Muscle layer of colon (tissue), 2 donors: ENCODE data around the gene P2RX7.

Experiments
- H3K27ac ChIP-seq: one replicate; pipeline ENCODE4 v1.7.0; 2013; ENCODE audit warnings: low read depth, mild to moderate bottlenecking, low read length, moderate library complexity
- H3K27me3 ChIP-seq, 2 donors: one replicate each; pipeline ENCODE4 v1.7.0; 2013; ENCODE audit warnings: low read length in 2 of 2, mild to moderate bottlenecking in 2 of 2; ENCODE audit not compliant: insufficient read depth in 2 of 2, control insufficient read depth in 1 of 2
- H3K36me3 ChIP-seq: one replicate; pipeline ENCODE4 v1.7.0; 2013; ENCODE audit warnings: mild to moderate bottlenecking, low read length; ENCODE audit not compliant: insufficient read depth
- H3K4me1 ChIP-seq: one replicate; pipeline ENCODE4 v1.7.0; 2013; ENCODE audit warnings: mild to moderate bottlenecking, low read length; ENCODE audit not compliant: insufficient read depth
- H3K4me3 ChIP-seq, 2 donors: one replicate each; pipeline ENCODE4 v1.7.0; 2013; ENCODE audit warnings: low read length in 2 of 2, low read depth in 1 of 2, mild to moderate bottlenecking in 1 of 2, moderate library complexity in 1 of 2
- H3K9ac ChIP-seq: one replicate; pipeline ENCODE4 v1.7.0; 2013; ENCODE audit warnings: low read length
- H3K9me3 ChIP-seq: one replicate; pipeline ENCODE4 v1.7.0; 2013; ENCODE audit warnings: mild to moderate bottlenecking, low read length
- donor health status: abdominal sarcoma.
- donor health status: Adenocarcinoma of cecum.

The P2RX7 gene

DNA sequence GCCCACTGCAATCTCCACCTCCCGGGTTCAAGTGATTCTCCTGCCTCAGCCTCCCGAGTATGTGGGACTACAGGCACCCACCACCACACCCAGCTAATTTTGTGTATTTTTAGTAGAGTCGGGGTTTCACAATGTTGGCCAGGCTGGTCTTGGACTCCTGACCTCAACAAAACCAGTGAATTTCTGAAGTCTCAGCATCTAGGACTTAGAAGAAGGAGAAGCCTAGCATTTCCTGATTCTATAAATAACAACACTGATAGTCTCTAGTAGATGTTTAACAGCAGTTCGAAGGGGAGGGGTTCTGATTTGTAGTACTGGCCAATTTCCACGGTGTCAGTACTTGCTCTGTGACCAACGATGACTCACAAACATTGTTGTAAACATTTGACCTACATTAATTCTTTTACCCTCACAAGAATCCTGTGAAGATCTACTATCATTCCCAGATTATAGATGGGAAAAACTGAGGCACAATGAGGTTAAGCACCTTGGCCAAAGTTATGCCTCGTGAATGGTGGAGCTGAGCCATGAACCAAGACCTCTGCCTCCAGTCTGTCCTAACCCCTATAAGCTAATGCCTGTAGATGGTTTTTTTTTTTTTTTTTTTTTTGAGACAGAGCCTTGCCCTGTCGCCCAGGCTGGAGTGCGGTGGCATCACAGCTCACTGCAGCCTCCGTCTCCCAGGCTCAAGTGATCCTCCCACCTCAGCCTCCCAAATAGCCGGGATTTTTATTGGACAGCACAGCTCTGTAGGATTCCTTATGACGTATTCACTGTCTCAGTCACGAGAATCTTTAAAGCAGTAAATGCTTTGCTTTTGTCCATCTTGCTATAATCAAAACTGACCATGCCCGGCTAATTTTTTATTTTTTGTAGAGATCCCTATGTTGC is 82.4 kb downstream of the P2RX7 start:
- H3K27me3 ChIP-seq = no peaks in the 10 kb centered on the region
- H3K9me3 ChIP-seq = no peaks in the 10 kb centered on the region
- no peaks in the 10 kb centered on the region for H3K4me1 ChIP-seq
- H3K27ac ChIP-seq = no peak overlapping the region
- no peak overlapping the region for H3K4me3 ChIP-seq
- no peak overlapping the region for H3K9ac ChIP-seq
- H3K36me3 ChIP-seq = no peaks in the 10 kb centered on the region

DNA sequence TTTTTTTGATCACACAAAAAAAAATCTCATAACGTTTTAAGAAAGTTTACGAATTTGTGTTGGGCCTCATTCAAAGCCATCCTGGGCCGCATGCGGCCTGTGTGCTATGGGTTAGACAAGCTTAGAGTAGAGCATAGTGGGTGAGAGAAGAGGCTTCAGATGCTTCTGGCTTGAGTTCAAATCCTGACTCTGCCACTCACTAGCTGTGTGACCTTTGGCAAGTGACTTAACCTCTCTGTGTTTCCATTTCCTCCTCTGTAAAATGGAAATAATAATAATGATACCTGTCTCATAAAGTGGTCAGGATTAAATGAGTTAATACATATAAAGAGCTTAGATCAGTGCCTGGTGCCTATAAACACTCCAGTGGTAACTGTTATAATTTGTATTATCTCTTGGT is 83.4 kb downstream of the P2RX7 start:
- Histone ChIP-seq H3K36me3 (no peaks in the 10 kb centered on the region), H3K27me3 (no peaks in the 10 kb centered on the region), H3K9ac (no peak overlapping the region)

DNA sequence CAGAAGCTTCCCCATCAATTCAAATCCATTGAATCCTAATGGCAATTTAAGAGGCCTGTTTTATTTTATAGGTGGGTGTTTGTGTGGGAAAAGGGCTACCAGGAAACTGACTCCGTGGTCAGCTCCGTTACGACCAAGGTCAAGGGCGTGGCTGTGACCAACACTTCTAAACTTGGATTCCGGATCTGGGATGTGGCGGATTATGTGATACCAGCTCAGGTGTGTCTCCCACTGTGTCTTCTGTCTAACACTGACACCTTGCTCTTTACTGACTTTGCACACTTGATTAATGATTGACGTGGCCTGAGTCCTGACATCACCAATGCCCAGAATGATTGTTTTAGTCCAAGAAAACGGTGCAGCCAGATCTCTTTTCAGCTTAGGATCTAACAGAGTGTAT is 84.4 kb downstream of the P2RX7 start:
- Histone ChIP-seq H3K9me3 (no peaks in the 10 kb centered on the region), H3K4me3 (no peak overlapping the region), H3K27me3 (no peaks in the 10 kb centered on the region), H3K4me1 (no peaks in the 10 kb centered on the region), H3K9ac (no peak overlapping the region), H3K27ac (no peak overlapping the region), H3K36me3 (no peaks in the 10 kb centered on the region)

More for the DNA sequence above, 83.4 kb downstream of the P2RX7 start:
- H3K4me1 ChIP-seq = no peaks in the 10 kb centered on the region
- H3K9me3 ChIP-seq = no peaks in the 10 kb centered on the region
- H3K4me3 ChIP-seq = no peak overlapping the region
- H3K27ac ChIP-seq = no peak overlapping the region

DNA sequence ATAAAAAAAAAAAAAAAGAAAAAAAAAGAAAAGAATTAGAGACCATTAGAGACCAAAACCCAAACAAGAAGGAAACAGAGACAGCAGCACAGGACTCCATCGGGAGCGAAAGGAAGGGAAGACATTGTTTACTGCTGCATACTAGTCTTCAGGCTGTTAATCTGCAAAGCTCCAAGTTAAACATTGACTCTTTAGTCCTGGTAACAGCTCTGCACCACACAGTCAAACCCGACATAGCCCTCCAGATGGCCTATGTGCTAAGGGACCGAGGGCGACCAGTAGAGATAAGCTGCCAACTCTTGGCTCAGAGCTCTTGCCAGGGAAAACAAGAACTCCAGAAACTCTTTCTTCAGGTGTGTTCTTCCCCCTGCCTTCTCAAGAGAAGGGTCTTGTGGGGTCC is 85.1 kb downstream of the P2RX7 start:
- no peak overlapping the region for H3K9ac ChIP-seq
- H3K9me3 ChIP-seq = no peaks in the 10 kb centered on the region
- H3K4me1 ChIP-seq = no peaks in the 10 kb centered on the region
- no peak overlapping the region for H3K4me3 ChIP-seq
- no peak overlapping the region for H3K27ac ChIP-seq
- H3K36me3 ChIP-seq = no peaks in the 10 kb centered on the region
- no peaks in the 10 kb centered on the region for H3K27me3 ChIP-seq

DNA sequence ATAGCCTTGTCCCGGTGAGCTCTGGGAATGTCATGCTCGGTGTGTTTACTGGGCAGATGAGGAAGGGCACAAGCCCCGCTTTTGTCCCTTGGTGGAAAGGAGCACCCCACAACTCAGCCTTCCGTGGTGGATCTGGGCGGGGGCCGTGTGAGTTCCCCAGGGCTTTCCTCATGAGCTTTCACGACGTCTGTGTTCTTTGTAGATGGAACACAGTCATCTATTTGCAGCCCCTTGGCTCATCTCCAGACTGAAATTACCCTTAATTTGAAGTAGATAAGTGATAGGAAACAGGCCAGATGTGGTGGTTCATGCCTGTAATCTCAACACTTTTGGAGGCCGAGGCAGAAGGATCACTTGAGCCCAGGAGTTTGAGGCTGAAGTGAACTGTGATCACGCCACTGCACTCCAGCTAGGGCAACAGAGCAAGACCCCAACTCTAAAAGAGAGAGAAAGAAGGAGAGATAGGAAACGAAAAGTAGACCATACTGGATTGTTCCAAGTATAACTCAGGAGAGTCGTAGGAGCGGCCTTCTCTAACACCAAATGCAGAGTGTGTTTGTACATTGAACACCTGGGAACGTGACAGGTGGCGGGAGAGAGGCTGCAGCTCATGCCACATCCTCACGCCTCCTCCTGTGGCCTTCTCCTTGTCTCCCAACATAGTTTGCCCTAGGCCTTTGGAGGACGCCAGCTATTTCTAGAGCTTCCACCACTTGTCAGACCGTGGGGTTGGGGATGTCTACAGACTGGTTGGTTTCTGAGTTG is 86.1 kb downstream of the P2RX7 start:
- Histone ChIP-seq H3K36me3 (peaks cover 2% of the 10 kb centered on the region), H3K27me3 (no peaks in the 10 kb centered on the region), H3K4me3 (no peak overlapping the region), H3K9me3 (no peaks in the 10 kb centered on the region), H3K9ac (no peak overlapping the region), H3K27ac (no peak overlapping the region), H3K4me1 (no peaks in the 10 kb centered on the region)

DNA sequence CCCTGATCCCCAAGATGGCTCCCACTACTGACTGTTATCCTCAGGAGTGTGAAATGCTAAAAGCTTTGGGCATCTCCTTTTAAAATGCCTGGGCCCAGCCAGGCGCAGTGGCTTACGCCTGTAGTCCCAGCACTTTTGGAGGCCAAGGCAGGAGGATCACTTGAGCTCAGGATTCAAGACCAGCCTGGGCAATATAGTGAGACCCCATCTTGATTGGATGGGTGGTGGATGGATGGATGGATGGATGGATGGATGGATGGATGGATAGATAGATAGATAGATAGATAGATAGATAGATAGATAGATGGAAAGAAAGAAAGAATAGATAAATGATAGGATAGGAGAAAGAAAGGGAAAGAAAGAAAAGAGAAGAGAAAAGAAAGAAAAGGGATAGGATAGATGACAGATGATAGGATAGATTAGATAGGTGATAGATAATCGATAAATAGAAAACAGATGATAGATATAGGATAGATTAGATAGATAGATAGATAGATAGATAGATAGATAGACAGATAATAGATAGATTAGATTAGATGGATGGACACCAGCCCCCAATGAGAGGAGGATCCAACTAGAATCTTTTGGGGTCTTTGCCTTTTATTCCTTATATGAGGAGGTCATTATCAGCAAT is 86.8 kb downstream of the P2RX7 start:
- peaks cover 6% of the 10 kb centered on the region for H3K36me3 ChIP-seq
- no peaks in the 10 kb centered on the region for H3K27me3 ChIP-seq
- no peak overlapping the region for H3K4me3 ChIP-seq
- H3K9me3 ChIP-seq = no peaks in the 10 kb centered on the region
- no peaks in the 10 kb centered on the region for H3K4me1 ChIP-seq
- H3K9ac ChIP-seq = no peak overlapping the region
- H3K27ac ChIP-seq = no peak overlapping the region

DNA sequence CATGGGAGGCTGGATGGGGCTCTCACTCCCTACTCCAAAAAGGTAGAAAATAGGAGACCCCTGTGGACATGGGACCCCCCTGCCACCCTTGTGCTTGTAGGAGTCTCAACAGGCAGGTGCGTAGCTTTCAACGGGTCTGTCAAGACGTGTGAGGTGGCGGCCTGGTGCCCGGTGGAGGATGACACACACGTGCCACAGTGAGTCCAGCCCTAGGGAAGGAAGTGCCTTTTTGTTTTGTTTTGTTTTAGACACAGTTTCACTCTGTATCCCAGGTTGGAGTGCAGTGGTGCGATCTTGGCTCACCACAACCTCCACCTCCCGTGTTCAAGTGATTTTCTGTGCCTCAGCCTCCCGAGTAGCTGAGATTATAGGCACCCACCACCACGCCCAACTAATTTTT is 90.2 kb downstream of the P2RX7 start:
- no peaks in the 10 kb centered on the region for H3K9me3 ChIP-seq
- H3K27me3 ChIP-seq = no peaks in the 10 kb centered on the region
- H3K9ac ChIP-seq = no peak overlapping the region
- H3K27ac ChIP-seq = no peak overlapping the region
- no peak overlapping the region for H3K4me3 ChIP-seq
- H3K4me1 ChIP-seq = no peaks in the 10 kb centered on the region
- H3K36me3 ChIP-seq = peaks cover 6% of the 10 kb centered on the region

DNA sequence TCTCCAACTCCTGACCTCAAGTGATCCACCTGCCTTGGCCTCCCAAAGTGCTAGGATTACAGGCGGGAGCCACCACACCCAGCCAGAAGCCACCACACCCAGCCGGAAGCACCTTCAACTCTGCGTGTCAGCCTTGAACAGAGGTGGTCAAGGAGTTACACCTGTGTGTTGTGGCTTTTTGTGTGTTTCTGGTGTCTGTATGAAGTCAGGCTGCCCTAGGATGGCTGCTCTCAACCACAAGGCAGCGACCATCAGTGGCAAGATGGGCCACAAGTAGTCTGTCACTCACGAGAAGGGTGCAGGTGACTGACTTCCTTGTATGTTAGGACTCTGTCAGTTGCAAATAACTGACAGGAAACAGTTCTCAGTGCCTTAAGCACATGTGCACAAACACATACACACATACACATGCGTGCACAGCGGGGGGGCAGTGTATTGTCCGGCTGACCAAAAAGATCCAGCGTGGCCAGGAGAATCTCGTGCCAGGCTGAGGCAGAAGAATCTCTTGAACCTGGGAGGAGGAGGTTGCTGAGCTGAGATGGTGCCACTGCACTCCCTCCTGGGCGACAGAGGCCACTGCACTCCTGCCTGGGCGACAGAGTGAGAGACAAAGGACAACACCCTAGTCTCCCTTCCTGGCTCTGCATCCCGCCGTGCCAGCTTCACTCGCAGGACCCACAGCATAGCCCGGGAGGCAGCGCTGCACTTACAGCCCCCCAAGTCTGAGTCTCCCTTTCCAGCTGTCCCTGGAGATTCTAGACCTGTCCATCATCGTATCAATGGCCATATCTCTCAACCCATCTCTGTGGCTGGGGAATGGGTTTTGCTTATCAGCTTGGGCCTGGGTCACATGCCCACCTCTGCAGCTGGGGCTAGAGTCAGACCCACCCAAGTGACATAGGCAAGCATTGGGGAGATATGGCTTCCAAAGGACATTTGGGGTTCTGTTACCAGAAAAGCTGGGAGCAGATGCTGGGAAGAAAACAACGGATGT is 90.9 kb downstream of the P2RX7 start:
- Histone ChIP-seq H3K9me3 (no peaks in the 10 kb centered on the region), H3K4me1 (no peaks in the 10 kb centered on the region), H3K27me3 (no peaks in the 10 kb centered on the region), H3K9ac (no peak overlapping the region), H3K4me3 (no peak overlapping the region), H3K36me3 (peaks cover 8% of the 10 kb centered on the region), H3K27ac (no peak overlapping the region)

DNA sequence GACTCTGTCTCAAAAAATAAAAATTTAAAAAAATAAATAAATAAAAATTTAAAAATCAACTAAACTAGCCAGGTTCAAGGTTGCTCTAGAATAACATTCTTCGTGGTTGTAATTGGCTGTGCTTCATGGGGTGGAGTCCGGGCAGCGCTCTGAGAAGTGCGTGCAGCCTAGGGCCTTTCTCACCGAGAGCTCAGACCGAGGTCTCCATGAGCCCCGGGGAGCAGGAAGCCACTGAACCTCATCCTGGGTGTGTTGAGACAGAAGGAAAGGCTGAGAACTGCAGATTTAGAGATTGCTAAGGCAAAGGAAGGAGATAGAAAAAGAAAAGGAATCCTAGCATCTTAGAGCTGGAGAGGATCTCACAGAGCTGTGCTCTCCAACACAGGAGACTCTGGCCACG is 91.9 kb downstream of the P2RX7 start:
- Histone ChIP-seq H3K27ac (no peak overlapping the region), H3K36me3 (peaks cover 10% of the 10 kb centered on the region), H3K4me3 (no peak overlapping the region), H3K4me1 (no peaks in the 10 kb centered on the region), H3K27me3 (no peaks in the 10 kb centered on the region), H3K9ac (no peak overlapping the region), H3K9me3 (no peaks in the 10 kb centered on the region)

DNA sequence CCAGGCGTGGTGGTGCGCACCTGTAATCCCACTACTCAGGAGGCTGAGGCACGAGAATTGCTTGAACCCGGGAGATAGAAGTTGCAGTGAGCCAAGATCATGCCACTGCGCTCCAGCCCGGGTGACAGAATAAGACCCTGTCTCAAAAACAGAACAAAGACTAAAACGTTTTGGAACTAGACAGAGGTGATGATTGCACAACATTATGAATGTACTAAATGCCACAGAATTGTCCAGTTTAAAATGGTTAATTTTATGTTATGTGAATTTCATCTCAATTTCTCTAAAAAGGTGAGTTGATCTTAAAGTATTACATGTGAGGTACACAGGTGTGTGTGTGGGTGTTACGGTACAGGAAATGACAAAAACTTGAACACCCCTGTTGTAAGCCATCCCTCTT is 93.7 kb downstream of the P2RX7 start:
- no peak overlapping the region for H3K4me3 ChIP-seq
- peaks cover 10% of the 10 kb centered on the region for H3K36me3 ChIP-seq
- H3K4me1 ChIP-seq = peaks cover 6% of the 10 kb centered on the region
- no peaks in the 10 kb centered on the region for H3K27me3 ChIP-seq
- no peak overlapping the region for H3K9ac ChIP-seq
- H3K27ac ChIP-seq = no peak overlapping the region
- H3K9me3 ChIP-seq = no peaks in the 10 kb centered on the region
